SK-N-SH treated with all-trans-retinoic acid at 6 μM for 48 hours (cell line): Measurements from ENCODE around the gene RCCD1.

Experiments
- ATAC-seq: fragments of 200-7000 bp; cut with Tn5 transposase; 3 replicates; pipeline ENCODE4 v1.9.1; 2020; ENCODE audit warnings: mild to moderate bottlenecking, moderate library complexity
- ARNTL ChIP-seq: fragments of 450-650 bp; formaldehyde crosslinking; IDR thresholded peaks from 2 replicates; pipeline ENCODE4 v1.5.0; 2020; ENCODE audit warnings: low read depth, mild to moderate bottlenecking, moderate library complexity, borderline replicate concordance
- BACH2 ChIP-seq: fragments of 250-450 bp; sonication (Bioruptor Pico); IDR thresholded peaks from 2 replicates; pipeline ENCODE4 v1.9.0; 2021; ENCODE audit warnings: mild to moderate bottlenecking, borderline replicate concordance
- CREB5 ChIP-seq: fragments of 250-450 bp; sonication (Bioruptor Pico); IDR thresholded peaks from 2 replicates; pipeline ENCODE4 v1.5.1; 2020; ENCODE audit warnings: low read depth, mild to moderate bottlenecking, moderate library complexity
- CSDC2 ChIP-seq: fragments of 250-450 bp; sonication (Bioruptor Pico); IDR thresholded peaks from 2 replicates; pipeline ENCODE4 v1.5.0; 2020; ENCODE audit warnings: mild to moderate bottlenecking, moderate library complexity
- ESRRG ChIP-seq: fragments of 250-450 bp; sonication (Bioruptor Pico); IDR thresholded peaks from 2 replicates; pipeline ENCODE4 v1.6.1; 2021; ENCODE audit warnings: mild to moderate bottlenecking
- GLIS3 ChIP-seq: fragments of 250-450 bp; sonication (Bioruptor Pico); IDR thresholded peaks from 2 replicates; pipeline ENCODE4 v1.5.0; 2020; ENCODE audit warnings: mild to moderate bottlenecking, moderate library complexity
- ISL1 ChIP-seq: fragments of 250-450 bp; sonication (Bioruptor Pico); IDR thresholded peaks from 2 replicates; pipeline ENCODE4 v2.1.2; 2022; ENCODE audit warnings: mild to moderate bottlenecking, moderate library complexity
- OSR1 ChIP-seq: fragments of 250-450 bp; sonication (Bioruptor Pico); IDR thresholded peaks from 2 replicates; pipeline ENCODE4 v1.8.0; 2022; ENCODE audit warnings: moderate library complexity, mild to moderate bottlenecking, inconsistent platforms
- PATZ1 ChIP-seq: fragments of 250-450 bp; sonication (Bioruptor Pico); IDR thresholded peaks from 2 replicates; pipeline ENCODE4 v1.8.0; 2020; ENCODE audit warnings: mild to moderate bottlenecking, moderate library complexity, borderline replicate concordance
- POU6F1 ChIP-seq: fragments of 250-450 bp; sonication (Bioruptor Pico); IDR thresholded peaks from 2 replicates; pipeline ENCODE4 v1.8.0; 2021; ENCODE audit warnings: low read depth, mild to moderate bottlenecking, moderate library complexity, borderline replicate concordance
- PPARA ChIP-seq: fragments of 250-450 bp; sonication (Bioruptor Pico); IDR thresholded peaks from 2 replicates; pipeline ENCODE4 v1.5.0; 2020; ENCODE audit warnings: mild to moderate bottlenecking, borderline replicate concordance
- RARB ChIP-seq: fragments of 250-450 bp; sonication (Bioruptor Pico); IDR thresholded peaks from 2 replicates; pipeline ENCODE4 v1.8.0; 2021; ENCODE audit warnings: mild to moderate bottlenecking, moderate library complexity
- SNAI2 ChIP-seq: fragments of 250-450 bp; sonication (Bioruptor Pico); IDR thresholded peaks from 2 replicates; pipeline ENCODE4 v1.5.0; 2020; ENCODE audit warnings: mild to moderate bottlenecking, moderate library complexity
- TCF4 ChIP-seq: fragments of 250-450 bp; sonication (Bioruptor Pico); IDR thresholded peaks from 2 replicates; pipeline ENCODE4 v1.8.0; 2021; ENCODE audit warnings: mild to moderate bottlenecking, moderate library complexity, borderline replicate concordance
- TOX ChIP-seq: fragments of 250-450 bp; sonication (Bioruptor Pico); IDR thresholded peaks from 2 replicates; pipeline ENCODE4 v1.8.0; 2021; ENCODE audit warnings: mild to moderate bottlenecking, moderate library complexity, borderline replicate concordance
- TSHZ2 ChIP-seq: fragments of 250-450 bp; sonication (Bioruptor Pico); IDR thresholded peaks from 2 replicates; pipeline ENCODE4 v1.5.0; 2020; ENCODE audit warnings: mild to moderate bottlenecking, moderate library complexity
- ZC3H10 ChIP-seq: fragments of 250-450 bp; sonication (Bioruptor Pico); IDR thresholded peaks from 2 replicates; pipeline ENCODE4 v1.5.1; 2021; ENCODE audit warnings: mild to moderate bottlenecking, moderate library complexity
- ZFP3 ChIP-seq: fragments of 250-450 bp; sonication (Bioruptor Pico); IDR thresholded peaks from 2 replicates; pipeline ENCODE4 v1.5.0; 2020; ENCODE audit warnings: mild to moderate bottlenecking, moderate library complexity
- ZFP30 ChIP-seq: fragments of 450-650 bp; formaldehyde crosslinking; IDR thresholded peaks from 2 replicates; pipeline ENCODE4 v1.5.0; 2022; ENCODE audit warnings: mild to moderate bottlenecking, moderate library complexity
- ZNF565 ChIP-seq: fragments of 450-650 bp; formaldehyde crosslinking; conservative IDR thresholded peaks from 2 replicates; pipeline ENCODE4 v1.5.0; 2020; ENCODE audit warnings: low read depth, mild to moderate bottlenecking, moderate library complexity
- ZNF70 ChIP-seq: fragments of 450-650 bp; formaldehyde crosslinking; IDR thresholded peaks from 2 replicates; pipeline ENCODE4 v1.5.0; 2020; ENCODE audit warnings: mild to moderate bottlenecking, moderate library complexity
- ZNF8 ChIP-seq: fragments of 450-650 bp; formaldehyde crosslinking; IDR thresholded peaks from 2 replicates; pipeline ENCODE4 v1.5.0; 2020; ENCODE audit warnings: mild to moderate bottlenecking, moderate library complexity
- TF ChIP-seq, protein P1 (sequence below): fragments of 250-450 bp; sonication (Bioruptor Pico); IDR thresholded peaks from 2 replicates; pipeline ENCODE4 v1.5.1; 2021; ENCODE audit warnings: mild to moderate bottlenecking, moderate library complexity

The RCCD1 gene

DNA sequence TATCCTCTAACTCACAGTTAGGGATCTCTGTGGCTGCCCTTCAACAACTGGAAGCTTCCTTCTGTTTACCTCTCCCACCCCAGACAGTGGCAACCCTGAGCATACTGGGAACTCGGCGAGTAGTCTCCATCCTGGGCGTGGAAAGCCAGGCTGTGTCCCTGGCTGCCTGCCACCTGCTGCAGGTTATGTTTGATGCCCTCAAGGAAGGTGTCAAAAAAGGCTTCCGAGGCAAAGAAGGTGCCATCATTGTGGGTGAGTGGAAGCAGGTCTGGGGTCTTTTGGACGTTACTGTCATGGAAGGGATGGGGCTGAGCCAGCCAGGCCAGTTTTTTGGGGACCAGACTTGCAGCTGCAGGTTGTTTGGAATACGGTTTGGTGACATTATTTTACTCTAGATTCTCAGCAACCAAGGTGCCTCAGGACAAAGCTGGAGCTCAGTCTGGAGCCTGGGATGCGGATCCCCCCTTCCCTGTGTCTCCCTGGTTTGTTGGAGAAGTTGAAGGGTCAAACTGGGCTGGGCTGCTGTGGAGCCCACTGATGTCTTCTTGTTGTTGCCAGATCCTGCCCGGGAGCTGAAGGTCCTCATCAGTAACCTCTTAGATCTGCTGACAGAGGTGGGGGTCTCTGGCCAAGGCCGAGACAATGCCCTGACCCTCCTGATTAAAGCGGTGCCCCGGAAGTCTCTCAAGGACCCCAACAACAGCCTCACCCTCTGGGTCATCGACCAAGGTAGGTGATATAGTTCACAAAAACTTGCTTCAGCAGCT, 12.1 kb upstream of the RCCD1 start:
- no peak for ATAC-seq
- no peak for TF ChIP-seq OSR1
- no peak for TF ChIP-seq PPARA (CRISPR knock-in tag)
- no peak for TF ChIP-seq ZNF8 (CRISPR knock-in tag)
- TF ChIP-seq, protein P1, sequence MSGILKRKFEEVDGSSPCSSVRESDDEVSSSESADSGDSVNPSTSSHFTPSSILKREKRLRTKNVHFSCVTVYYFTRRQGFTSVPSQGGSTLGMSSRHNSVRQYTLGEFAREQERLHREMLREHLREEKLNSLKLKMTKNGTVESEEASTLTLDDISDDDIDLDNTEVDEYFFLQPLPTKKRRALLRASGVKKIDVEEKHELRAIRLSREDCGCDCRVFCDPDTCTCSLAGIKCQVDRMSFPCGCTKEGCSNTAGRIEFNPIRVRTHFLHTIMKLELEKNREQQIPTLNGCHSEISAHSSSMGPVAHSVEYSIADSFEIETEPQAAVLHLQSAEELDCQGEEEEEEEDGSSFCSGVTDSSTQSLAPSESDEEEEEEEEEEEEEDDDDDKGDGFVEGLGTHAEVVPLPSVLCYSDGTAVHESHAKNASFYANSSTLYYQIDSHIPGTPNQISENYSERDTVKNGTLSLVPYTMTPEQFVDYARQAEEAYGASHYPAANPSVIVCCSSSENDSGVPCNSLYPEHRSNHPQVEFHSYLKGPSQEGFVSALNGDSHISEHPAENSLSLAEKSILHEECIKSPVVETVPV (CRISPR knock-in tag), result no peak
- no peak for TF ChIP-seq TOX (CRISPR knock-in tag)
- no peak for TF ChIP-seq ZFP3
- no peak for TF ChIP-seq ISL1 (CRISPR knock-in tag)
- no peak for TF ChIP-seq BACH2 (CRISPR knock-in tag)
- no peak for TF ChIP-seq TSHZ2 (CRISPR knock-in tag)
- no peak for TF ChIP-seq CREB5
- TF ChIP-seq ZNF70, result no peak
- no peak for TF ChIP-seq TCF4 (CRISPR knock-in tag)

GRCh38 chr15:90945091-90945490, 9.6 kb upstream of the RCCD1 start:
- ATAC-seq, result no peak
- no peak for TF ChIP-seq ZFP30 (CRISPR knock-in tag)
- no peak for TF ChIP-seq ZC3H10 (CRISPR knock-in tag)
- TF ChIP-seq ZNF70, result no peak
- TF ChIP-seq ESRRG (CRISPR knock-in tag), result no peak
- no peak for TF ChIP-seq TSHZ2 (CRISPR knock-in tag)
- TF ChIP-seq ZNF8 (CRISPR knock-in tag), result no peak
- no peak for TF ChIP-seq BACH2 (CRISPR knock-in tag)
- no peak for TF ChIP-seq CSDC2 (CRISPR knock-in tag)
- TF ChIP-seq GLIS3 (CRISPR knock-in tag), result no peak
- no peak for TF ChIP-seq TCF4 (CRISPR knock-in tag)
- no peak for TF ChIP-seq PATZ1 (CRISPR knock-in tag)
- TF ChIP-seq SNAI2, result no peak
- TF ChIP-seq ISL1 (CRISPR knock-in tag), result no peak
- TF ChIP-seq CREB5, result no peak
- TF ChIP-seq RARB (CRISPR knock-in tag), result no peak
- no peak for TF ChIP-seq ZNF565 (CRISPR knock-in tag)
- TF ChIP-seq ARNTL (CRISPR knock-in tag), result no peak
- no peak for TF ChIP-seq POU6F1 (CRISPR knock-in tag)
- TF ChIP-seq, protein P1 (CRISPR knock-in tag), result no peak
